ENCODE measurements around the gene NTM.

NTM gene

GRCh38 chr11:131661132-131661531, 290.7 kb downstream of the NTM start:
- H3K4me3 ChIP-seq (ENCODE audit: low read depth, low read length), result no peak overlapping the region
- in situ Hi-C loops (cut with HindIII; ENCODE audit: low sequenced_read_pairs), result no loop called here
- no peak for TF ChIP-seq CTCF (IDR thresholded peaks at IDR 0.05; ENCODE audit: low read depth, low read length)
- DNase-seq (ENCODE audit: low read depth, low spot score), result peak; percentile 34

GRCh38 chr11:131662317-131662972, 292.0 kb downstream of the NTM start:
- in situ Hi-C loops (cut with HindIII; ENCODE audit: low sequenced_read_pairs), result no loop called here
- DNase-seq (ENCODE audit: low read depth, low spot score), result no peak
- no peak for TF ChIP-seq CTCF (IDR thresholded peaks at IDR 0.05; ENCODE audit: low read depth, low read length)
- H3K4me3 ChIP-seq (ENCODE audit: low read depth, low read length), result no peak overlapping the region

- H3K4me3 ChIP-seq (ENCODE audit: low read depth, low read length), result no peak overlapping the region
- no peak for TF ChIP-seq CTCF (IDR thresholded peaks at IDR 0.05; ENCODE audit: low read depth, low read length)
- DNase-seq (ENCODE audit: low read depth, low spot score), result no peak
- in situ Hi-C loops (cut with HindIII; ENCODE audit: low sequenced_read_pairs), result no loop called here
Measured at GRCh38 chr11:131662993-131663392, 292.6 kb downstream of the NTM start.

GRCh38 chr11:131663405-131664200, 293.2 kb downstream of the NTM start:
- DNase-seq (ENCODE audit: low read depth, low spot score), result no peak
- in situ Hi-C loops (cut with HindIII; ENCODE audit: low sequenced_read_pairs), result no loop called here
- H3K4me3 ChIP-seq (ENCODE audit: low read depth, low read length), result no peak overlapping the region
- TF ChIP-seq CTCF (IDR thresholded peaks at IDR 0.05; ENCODE audit: low read depth, low read length), result no peak

- H3K4me3 ChIP-seq (ENCODE audit: low read depth, low read length), result no peak overlapping the region
- no peak for TF ChIP-seq CTCF (IDR thresholded peaks at IDR 0.05; ENCODE audit: low read depth, low read length)
- in situ Hi-C loops (cut with HindIII; ENCODE audit: low sequenced_read_pairs), result no loop called here
- DNase-seq (ENCODE audit: low read depth, low spot score), result no peak
Measured at GRCh38 chr11:131664293-131664692, 293.9 kb downstream of the NTM start.

- in situ Hi-C loops (cut with HindIII; ENCODE audit: low sequenced_read_pairs), result no loop called here
- no peak for TF ChIP-seq CTCF (IDR thresholded peaks at IDR 0.05; ENCODE audit: low read depth, low read length)
- DNase-seq (ENCODE audit: low read depth, low spot score), result no peak
- H3K4me3 ChIP-seq (ENCODE audit: low read depth, low read length), result no peak overlapping the region
Measured at GRCh38 chr11:131664816-131665215, 294.4 kb downstream of the NTM start.

Measured in astrocyte of the spinal cord (primary cell).